ENCODE data around the gene GAREM1.
"Not testable (repeated sequence)": the region's sequence is repeated elsewhere in the genome, so short reads cannot be mapped to it uniquely, and the experiment has no call there.

Gene GAREM1

GRCh38 chr18:32372047-32372380, 98.7 kb downstream of the GAREM1 start:
- DNase-seq, result no peak

- DNase-seq, result no peak
Observed at GRCh38 chr18:32371384-32371783, 99.3 kb downstream of the GAREM1 start.

- no peak for DNase-seq
Observed at GRCh38 chr18:32368991-32369390, 101.7 kb downstream of the GAREM1 start.

- DNase-seq, result no peak
Observed at GRCh38 chr18:32368170-32368569, 102.5 kb downstream of the GAREM1 start.

- no peak for DNase-seq
Observed at GRCh38 chr18:32366586-32367538, 103.8 kb downstream of the GAREM1 start.

- no peak for DNase-seq
Observed at GRCh38 chr18:32362484-32362883, 108.2 kb downstream of the GAREM1 start.

GRCh38 chr18:32360682-32361345, 109.9 kb downstream of the GAREM1 start:
- DNase-seq, result no peak

- DNase-seq, result no peak
Observed at GRCh38 chr18:32358529-32358928, 112.2 kb downstream of the GAREM1 start.

- DNase-seq, result no peak
Observed at GRCh38 chr18:32358075-32358474, 112.6 kb downstream of the GAREM1 start.

GRCh38 chr18:32355896-32356295, 114.8 kb downstream of the GAREM1 start:
- no peak for DNase-seq

GRCh38 chr18:32354518-32354917, 116.2 kb downstream of the GAREM1 start:
- no peak for DNase-seq

GRCh38 chr18:32353257-32353656, 117.4 kb downstream of the GAREM1 start:
- no peak for DNase-seq

- no peak for DNase-seq
Observed at GRCh38 chr18:32351032-32351431, 119.7 kb downstream of the GAREM1 start.

GRCh38 chr18:32349728-32350395, 120.8 kb downstream of the GAREM1 start:
- DNase-seq, result peak; percentile 48

- DNase-seq, result no peak
Observed at GRCh38 chr18:32346671-32347070, 124.0 kb downstream of the GAREM1 start.

GRCh38 chr18:32343634-32344033, 127.0 kb downstream of the GAREM1 start:
- DNase-seq, result no peak

- DNase-seq, result not testable (repeated sequence)
Observed at GRCh38 chr18:32341112-32341511, 129.6 kb downstream of the GAREM1 start.

GRCh38 chr18:32339045-32339444, 131.6 kb downstream of the GAREM1 start:
- no peak for DNase-seq

- DNase-seq, result no peak
Observed at GRCh38 chr18:32337821-32338220, 132.9 kb downstream of the GAREM1 start.

GRCh38 chr18:32337347-32337746, 133.3 kb downstream of the GAREM1 start:
- no peak for DNase-seq

GRCh38 chr18:32335228-32335627, 135.5 kb downstream of the GAREM1 start:
- DNase-seq, result no peak

GRCh38 chr18:32333781-32334180, 136.9 kb downstream of the GAREM1 start:
- DNase-seq, result peak; percentile 23

- no peak for DNase-seq
Observed at GRCh38 chr18:32332708-32333107, 138.0 kb downstream of the GAREM1 start.

Measured in right kidney (tissue), 1 donor.